Measurements from ENCODE around the gene SLC16A10.

Gene SLC16A10

DNA sequence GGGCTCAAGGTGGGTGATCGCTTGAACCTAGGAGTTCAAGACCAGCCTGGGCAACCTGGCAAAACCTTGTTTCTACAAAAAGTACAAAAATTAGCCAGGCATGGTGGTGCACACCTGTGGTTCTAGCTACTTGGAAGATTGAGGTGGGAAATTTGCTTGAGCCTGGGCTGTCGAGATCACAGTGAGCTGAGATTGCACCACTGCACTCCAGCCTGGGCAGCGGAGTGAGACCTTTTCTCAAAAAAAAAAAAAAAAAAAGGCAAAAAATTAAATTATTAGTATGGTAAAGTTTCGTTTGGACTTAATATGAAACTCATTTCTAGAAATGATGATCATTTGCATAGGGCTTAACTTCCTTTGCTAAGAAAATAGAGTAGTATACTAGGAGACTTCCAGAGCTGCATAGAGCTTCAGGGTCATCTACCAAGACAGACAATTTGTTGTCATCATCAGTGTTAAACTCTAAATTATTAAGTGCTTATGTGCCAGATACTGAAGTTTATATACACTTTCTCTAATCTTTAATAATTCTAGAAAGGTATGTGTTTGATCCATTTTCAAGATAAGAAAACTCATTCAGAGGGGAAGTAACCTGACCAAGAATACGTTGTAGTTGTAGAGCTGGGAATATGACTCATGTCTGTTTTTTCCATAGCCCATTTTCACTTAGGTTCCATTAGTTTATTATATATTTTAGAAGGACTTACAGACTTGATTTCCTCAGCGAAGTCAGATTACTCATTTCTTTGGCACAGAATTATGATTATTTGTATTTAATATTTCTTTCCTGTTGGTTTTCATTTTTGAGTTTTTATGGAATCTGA is 84.5 kb downstream of the SLC16A10 start:
- no peaks in the 10 kb centered on the region for H3K4me1 ChIP-seq (ENCODE audit: control insufficient read depth, insufficient read depth, low read length, unreplicated experiment)
- H3K27me3 ChIP-seq (ENCODE audit: insufficient read depth, low read length), result peaks cover 43% of the 10 kb centered on the region
- H2AFZ ChIP-seq (ENCODE audit: low read length, unreplicated experiment), result no peak overlapping the region
- no peak overlapping the region for H3K27ac ChIP-seq (ENCODE audit: low read depth, low read length)
- H3K4me3 ChIP-seq (ENCODE audit: low read depth, low read length), result no peak overlapping the region
- H3K79me2 ChIP-seq (ENCODE audit: control insufficient read depth, insufficient read depth, low read length, unreplicated experiment), result no peaks in the 10 kb centered on the region
- no peaks in the 10 kb centered on the region for H3K36me3 ChIP-seq (ENCODE audit: insufficient read depth, low read length)

DNA sequence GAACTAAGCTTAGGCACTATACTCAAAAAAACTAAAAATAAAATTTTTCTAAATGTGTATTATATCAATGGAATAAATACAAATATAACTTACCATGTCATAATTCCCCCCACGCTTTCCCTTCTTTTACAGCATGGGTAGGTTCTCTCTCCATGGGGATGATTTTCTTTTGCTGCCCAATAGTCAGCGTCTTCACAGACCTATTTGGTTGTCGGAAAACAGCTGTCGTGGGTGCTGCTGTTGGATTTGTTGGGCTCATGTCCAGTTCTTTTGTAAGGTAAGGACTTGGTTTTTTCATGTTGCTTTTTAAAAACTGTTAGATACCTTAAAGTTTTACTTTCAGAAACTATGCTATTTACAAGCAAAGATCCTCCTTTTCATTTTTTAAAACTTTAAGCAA is 85.3 kb downstream of the SLC16A10 start:
- H2AFZ ChIP-seq (ENCODE audit: low read length, unreplicated experiment), result no peak overlapping the region
- H3K27ac ChIP-seq (ENCODE audit: low read depth, low read length), result no peak overlapping the region
- H3K36me3 ChIP-seq (ENCODE audit: insufficient read depth, low read length), result no peaks in the 10 kb centered on the region
- H3K4me1 ChIP-seq (ENCODE audit: control insufficient read depth, insufficient read depth, low read length, unreplicated experiment), result no peaks in the 10 kb centered on the region
- H3K4me3 ChIP-seq (ENCODE audit: low read depth, low read length), result no peak overlapping the region
- peaks cover 37% of the 10 kb centered on the region for H3K27me3 ChIP-seq (ENCODE audit: insufficient read depth, low read length)
- no peaks in the 10 kb centered on the region for H3K79me2 ChIP-seq (ENCODE audit: control insufficient read depth, insufficient read depth, low read length, unreplicated experiment)

DNA sequence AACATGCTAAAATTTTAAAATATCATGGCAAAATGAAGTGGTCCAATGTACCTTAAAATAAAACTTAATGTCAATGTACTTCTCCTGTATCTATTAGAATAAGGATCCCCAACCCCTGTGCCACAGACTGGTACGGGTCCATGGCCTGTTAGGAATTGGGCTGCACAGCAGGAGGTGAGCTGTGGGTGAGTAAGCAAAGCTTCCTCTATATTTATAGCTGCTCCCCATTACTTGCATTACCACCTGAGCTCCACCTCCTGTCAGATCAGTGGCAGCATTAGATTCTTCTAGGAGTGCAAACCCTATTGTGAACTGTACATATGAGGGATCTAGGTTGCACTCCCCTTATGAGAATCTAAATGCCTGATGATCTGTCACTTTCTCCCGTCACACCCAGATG is 86.0 kb downstream of the SLC16A10 start:
- H3K4me3 ChIP-seq (ENCODE audit: low read depth, low read length), result no peak overlapping the region
- peaks cover 45% of the 10 kb centered on the region for H3K27me3 ChIP-seq (ENCODE audit: insufficient read depth, low read length)
- H2AFZ ChIP-seq (ENCODE audit: low read length, unreplicated experiment), result no peak overlapping the region
- H3K27ac ChIP-seq (ENCODE audit: low read depth, low read length), result no peak overlapping the region
- H3K4me1 ChIP-seq (ENCODE audit: control insufficient read depth, insufficient read depth, low read length, unreplicated experiment), result no peaks in the 10 kb centered on the region
- no peaks in the 10 kb centered on the region for H3K79me2 ChIP-seq (ENCODE audit: control insufficient read depth, insufficient read depth, low read length, unreplicated experiment)
- no peaks in the 10 kb centered on the region for H3K36me3 ChIP-seq (ENCODE audit: insufficient read depth, low read length)

DNA sequence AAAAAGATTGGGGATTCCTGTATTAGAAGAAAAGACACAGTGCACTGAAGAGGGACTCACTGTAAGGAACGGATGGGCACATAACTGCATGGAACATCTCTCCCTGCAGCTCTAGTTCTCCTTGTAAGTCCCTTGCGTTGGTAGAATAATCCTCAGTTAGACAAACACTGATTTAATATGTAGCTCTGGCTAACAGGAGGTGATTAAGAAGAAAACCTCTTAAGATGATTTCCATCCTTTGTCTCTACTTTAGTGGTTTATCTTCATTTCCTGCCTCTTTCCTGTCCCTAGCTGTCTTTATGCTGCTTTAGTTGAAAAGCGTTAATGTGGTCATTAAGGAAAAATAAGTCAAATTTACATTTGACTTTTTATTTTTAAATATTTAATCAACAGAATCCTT is 86.6 kb downstream of the SLC16A10 start:
- H3K27ac ChIP-seq (ENCODE audit: low read depth, low read length), result no peak overlapping the region
- H3K27me3 ChIP-seq (ENCODE audit: insufficient read depth, low read length), result peaks cover 44% of the 10 kb centered on the region
- no peaks in the 10 kb centered on the region for H3K79me2 ChIP-seq (ENCODE audit: control insufficient read depth, insufficient read depth, low read length, unreplicated experiment)
- H2AFZ ChIP-seq (ENCODE audit: low read length, unreplicated experiment), result no peak overlapping the region
- H3K36me3 ChIP-seq (ENCODE audit: insufficient read depth, low read length), result no peaks in the 10 kb centered on the region
- no peaks in the 10 kb centered on the region for H3K4me1 ChIP-seq (ENCODE audit: control insufficient read depth, insufficient read depth, low read length, unreplicated experiment)
- H3K4me3 ChIP-seq (ENCODE audit: low read depth, low read length), result no peak overlapping the region

DNA sequence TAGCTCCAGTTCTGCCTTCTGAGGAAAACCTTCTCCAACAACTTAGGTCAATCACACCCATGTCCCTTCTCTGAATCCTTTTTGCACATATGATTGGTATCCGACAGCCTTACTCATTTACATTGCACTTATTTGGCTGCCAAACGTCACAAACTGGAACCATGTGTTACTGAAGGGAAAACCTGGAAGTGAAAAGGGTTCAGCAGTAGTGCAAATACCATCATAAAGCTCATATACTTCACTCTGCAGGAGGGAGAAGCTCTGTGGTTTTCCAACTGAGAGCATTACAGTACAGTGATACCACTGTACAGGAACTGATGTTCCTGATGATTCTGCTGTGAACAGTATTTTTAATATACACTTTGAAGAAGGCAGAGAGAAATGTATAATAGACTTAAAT is 87.8 kb downstream of the SLC16A10 start:
- H3K27ac ChIP-seq (ENCODE audit: low read depth, low read length), result no peak overlapping the region
- H2AFZ ChIP-seq (ENCODE audit: low read length, unreplicated experiment), result no peak overlapping the region
- no peaks in the 10 kb centered on the region for H3K36me3 ChIP-seq (ENCODE audit: insufficient read depth, low read length)
- H3K4me3 ChIP-seq (ENCODE audit: low read depth, low read length), result no peak overlapping the region
- H3K4me1 ChIP-seq (ENCODE audit: control insufficient read depth, insufficient read depth, low read length, unreplicated experiment), result no peaks in the 10 kb centered on the region
- H3K27me3 ChIP-seq (ENCODE audit: insufficient read depth, low read length), result peaks cover 43% of the 10 kb centered on the region
- no peaks in the 10 kb centered on the region for H3K79me2 ChIP-seq (ENCODE audit: control insufficient read depth, insufficient read depth, low read length, unreplicated experiment)

DNA sequence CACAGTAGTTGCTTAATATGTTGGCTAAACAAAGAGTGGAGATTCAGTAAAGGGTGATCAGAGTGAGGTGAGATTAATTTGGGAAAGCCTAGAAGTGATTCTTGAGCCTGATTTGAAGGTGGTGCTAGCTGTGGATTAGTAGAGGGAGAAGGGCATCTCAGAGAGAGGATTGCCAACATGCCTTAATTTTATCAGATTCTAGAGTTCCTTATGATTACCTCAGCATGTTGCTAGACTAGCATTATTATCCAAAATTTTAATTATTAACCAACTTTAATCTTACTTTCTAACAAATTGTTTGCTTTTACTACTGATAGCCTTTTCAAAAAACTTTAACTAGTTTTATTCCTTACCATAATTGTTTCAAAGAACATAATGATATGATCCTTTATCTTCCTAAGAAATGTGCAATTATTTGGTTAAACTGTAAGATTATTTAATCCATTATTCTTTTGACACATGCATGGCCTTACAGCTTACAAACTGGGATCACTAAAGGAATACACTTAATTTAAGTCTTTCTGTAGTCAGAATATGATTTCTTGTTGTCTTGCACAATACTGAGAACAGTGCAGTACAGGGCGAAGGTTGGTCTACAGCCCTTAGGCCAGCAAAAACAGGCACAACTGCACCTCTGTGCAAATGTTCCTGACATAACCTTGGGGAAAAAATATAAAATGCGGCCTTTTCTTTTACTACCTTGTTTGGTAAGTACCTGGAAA is 88.9 kb downstream of the SLC16A10 start:
- Histone ChIP-seq H3K4me1 (ENCODE audit: control insufficient read depth, insufficient read depth, low read length, unreplicated experiment) (no peaks in the 10 kb centered on the region), H3K36me3 (ENCODE audit: insufficient read depth, low read length) (no peaks in the 10 kb centered on the region), H3K27me3 (ENCODE audit: insufficient read depth, low read length) (peaks cover 40% of the 10 kb centered on the region), H3K79me2 (ENCODE audit: control insufficient read depth, insufficient read depth, low read length, unreplicated experiment) (no peaks in the 10 kb centered on the region), H3K27ac (ENCODE audit: low read depth, low read length) (no peak overlapping the region), H3K4me3 (ENCODE audit: low read depth, low read length) (no peak overlapping the region), H2AFZ (ENCODE audit: low read length, unreplicated experiment) (no peak overlapping the region)

DNA sequence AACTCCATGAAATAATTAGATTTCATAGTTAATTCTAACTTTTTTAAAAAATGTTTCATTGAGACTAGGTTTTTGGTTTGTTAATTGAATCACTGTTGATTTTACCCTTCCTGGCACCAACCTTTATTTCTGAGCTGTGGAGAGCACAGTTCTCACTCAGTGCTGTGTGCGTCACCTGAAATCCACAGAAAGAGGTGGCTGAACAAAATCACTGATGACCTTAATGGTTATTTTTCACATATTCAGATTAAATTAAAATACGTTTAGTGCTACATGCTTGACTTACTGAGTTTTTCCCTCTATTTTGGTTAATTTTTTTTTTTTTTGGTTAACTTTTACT is 89.4 kb downstream of the SLC16A10 start:
- peaks cover 39% of the 10 kb centered on the region for H3K27me3 ChIP-seq (ENCODE audit: insufficient read depth, low read length)
- H2AFZ ChIP-seq (ENCODE audit: low read length, unreplicated experiment), result no peak overlapping the region
- H3K79me2 ChIP-seq (ENCODE audit: control insufficient read depth, insufficient read depth, low read length, unreplicated experiment), result no peaks in the 10 kb centered on the region
- H3K27ac ChIP-seq (ENCODE audit: low read depth, low read length), result no peak overlapping the region
- H3K4me1 ChIP-seq (ENCODE audit: control insufficient read depth, insufficient read depth, low read length, unreplicated experiment), result no peaks in the 10 kb centered on the region
- H3K36me3 ChIP-seq (ENCODE audit: insufficient read depth, low read length), result no peaks in the 10 kb centered on the region
- no peak overlapping the region for H3K4me3 ChIP-seq (ENCODE audit: low read depth, low read length)

DNA sequence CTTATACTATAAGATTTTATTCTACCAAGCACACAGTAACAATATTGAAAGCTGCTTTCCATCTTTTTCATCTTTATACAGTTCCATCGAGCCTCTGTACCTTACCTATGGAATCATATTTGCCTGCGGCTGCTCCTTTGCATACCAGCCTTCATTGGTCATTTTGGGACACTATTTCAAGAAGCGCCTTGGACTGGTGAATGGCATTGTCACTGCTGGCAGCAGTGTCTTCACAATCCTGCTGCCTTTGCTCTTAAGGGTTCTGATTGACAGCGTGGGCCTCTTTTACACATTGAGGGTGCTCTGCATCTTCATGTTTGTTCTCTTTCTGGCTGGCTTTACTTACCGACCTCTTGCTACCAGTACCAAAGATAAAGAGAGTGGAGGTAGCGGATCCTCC is 89.8 kb downstream of the SLC16A10 start:
- Histone ChIP-seq H3K36me3 (ENCODE audit: insufficient read depth, low read length) (no peaks in the 10 kb centered on the region), H2AFZ (ENCODE audit: low read length, unreplicated experiment) (no peak overlapping the region), H3K27me3 (ENCODE audit: insufficient read depth, low read length) (peaks cover 39% of the 10 kb centered on the region), H3K79me2 (ENCODE audit: control insufficient read depth, insufficient read depth, low read length, unreplicated experiment) (no peaks in the 10 kb centered on the region), H3K4me3 (ENCODE audit: low read depth, low read length) (no peak overlapping the region), H3K27ac (ENCODE audit: low read depth, low read length) (no peak overlapping the region), H3K4me1 (ENCODE audit: control insufficient read depth, insufficient read depth, low read length, unreplicated experiment) (no peaks in the 10 kb centered on the region)

DNA sequence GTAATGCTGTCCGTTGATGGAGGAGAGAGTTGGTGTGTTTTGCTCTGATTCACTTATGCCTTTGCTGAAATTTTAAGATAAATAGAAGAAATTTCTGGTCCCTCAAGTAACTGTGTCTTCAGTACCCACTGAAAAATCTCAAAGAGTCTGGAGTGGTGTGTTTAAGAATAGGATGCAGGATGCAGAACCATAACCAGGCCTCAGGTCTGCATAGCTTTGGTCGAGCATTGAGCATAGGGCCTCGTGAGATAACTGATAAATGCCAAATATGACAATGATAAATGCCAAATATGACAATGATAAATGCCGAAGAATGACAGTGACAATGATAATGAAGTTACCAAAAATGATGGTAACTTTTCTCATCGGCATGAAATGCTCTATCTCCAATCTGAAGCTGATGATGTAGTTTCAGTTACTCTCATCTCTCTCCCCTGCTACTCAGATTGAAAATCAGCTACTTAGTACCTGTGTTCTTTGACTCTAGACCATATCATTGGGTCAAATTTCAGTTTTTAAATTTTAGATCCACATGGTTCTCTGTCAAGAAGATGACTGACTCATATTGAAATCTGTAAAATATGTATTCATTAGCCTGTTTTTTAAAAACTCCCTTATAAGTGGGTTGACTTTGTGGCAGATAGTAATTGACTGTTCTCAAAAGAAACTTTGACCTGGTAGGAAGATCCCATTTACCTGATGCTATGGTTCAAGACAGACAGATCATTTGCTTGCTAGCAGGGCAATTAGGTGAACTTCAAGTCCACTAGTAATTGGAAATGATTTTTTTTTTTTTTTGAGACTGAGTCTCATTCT is 96.6 kb downstream of the SLC16A10 start:
- Histone ChIP-seq H3K27me3 (ENCODE audit: insufficient read depth, low read length) (peaks cover 18% of the 10 kb centered on the region; the same call in 1 of the 2 replicates), H3K27ac (ENCODE audit: low read depth, low read length) (no peak overlapping the region), H3K36me3 (ENCODE audit: insufficient read depth, low read length) (no peaks in the 10 kb centered on the region), H3K4me1 (ENCODE audit: control insufficient read depth, insufficient read depth, low read length, unreplicated experiment) (no peaks in the 10 kb centered on the region), H3K79me2 (ENCODE audit: control insufficient read depth, insufficient read depth, low read length, unreplicated experiment) (no peaks in the 10 kb centered on the region), H2AFZ (ENCODE audit: low read length, unreplicated experiment) (no peak overlapping the region), H3K4me3 (ENCODE audit: low read depth, low read length) (no peak overlapping the region)

DNA sequence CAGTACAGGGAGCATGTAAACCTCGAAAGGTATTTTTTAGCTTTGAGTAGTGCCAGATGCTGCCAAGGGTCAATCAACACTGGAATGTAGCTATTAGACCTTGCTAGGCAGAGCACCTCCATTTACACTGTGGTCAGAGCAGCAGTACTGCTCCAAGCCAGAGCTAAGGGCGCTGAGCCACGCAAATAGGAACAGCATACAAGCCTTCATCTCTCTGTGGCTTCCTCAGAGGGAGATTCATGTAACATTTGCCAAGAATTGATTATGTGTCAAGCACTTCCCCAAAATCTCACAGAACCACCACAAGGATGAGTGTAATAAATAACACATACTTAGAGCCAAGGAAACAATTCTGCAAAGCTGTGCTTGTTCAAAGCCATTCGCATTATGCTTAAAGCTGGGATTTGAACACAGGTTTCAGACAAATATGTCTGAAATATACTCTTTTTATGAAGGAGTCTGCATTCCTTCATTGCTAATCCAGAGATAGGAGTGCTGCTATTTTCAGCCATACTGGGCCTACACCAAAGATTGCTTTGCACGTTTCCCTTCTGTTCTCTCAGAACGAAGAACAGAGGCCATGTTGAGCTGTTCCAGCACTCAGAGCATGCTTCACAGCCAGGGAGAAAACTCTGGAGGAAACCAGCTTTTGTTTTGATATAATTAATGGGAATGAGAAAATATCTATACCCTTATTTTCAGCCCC is 97.7 kb downstream of the SLC16A10 start:
- Histone ChIP-seq H3K79me2 (ENCODE audit: control insufficient read depth, insufficient read depth, low read length, unreplicated experiment) (no peaks in the 10 kb centered on the region), H3K36me3 (ENCODE audit: insufficient read depth, low read length) (no peaks in the 10 kb centered on the region), H3K4me1 (ENCODE audit: control insufficient read depth, insufficient read depth, low read length, unreplicated experiment) (no peaks in the 10 kb centered on the region), H2AFZ (ENCODE audit: low read length, unreplicated experiment) (no peak overlapping the region), H3K27ac (ENCODE audit: low read depth, low read length) (no peak overlapping the region), H3K27me3 (ENCODE audit: insufficient read depth, low read length) (peaks cover 15% of the 10 kb centered on the region; the same call in 1 of the 2 replicates), H3K4me3 (ENCODE audit: low read depth, low read length) (no peak overlapping the region)

Measured in ACC112 (cell line).